ENCODE results near the gene TET3.

Gene TET3

GRCh38 chr2:74002505-74003421 lies 18.1 kb downstream of the TET3 start:
- Mint-ChIP-seq H3K27ac (peak overlapping the region; percentile 22), H3K4me3 (peak overlapping the region; percentile 82), H3K9me3 (no peaks in the 10 kb centered on the region), H3K36me3 (ENCODE audit: low read depth) (peaks cover 9% of the 10 kb centered on the region), H3K4me1 (ENCODE audit: low read depth) (peaks cover 82% of the 10 kb centered on the region), H3K27me3 (no peaks in the 10 kb centered on the region)

GRCh38 chr2:74003494-74004211 lies 18.9 kb downstream of the TET3 start:
- H3K36me3 Mint-ChIP-seq (ENCODE audit: low read depth), result peaks cover 10% of the 10 kb centered on the region
- no peak overlapping the region for H3K27ac Mint-ChIP-seq

GRCh38 chr2:74004212-74005182 lies 19.8 kb downstream of the TET3 start:
- H3K9me3 Mint-ChIP-seq, result no peaks in the 10 kb centered on the region
- H3K4me3 Mint-ChIP-seq, result no peak overlapping the region
- no peaks in the 10 kb centered on the region for H3K27me3 Mint-ChIP-seq
- no peak overlapping the region for H3K27ac Mint-ChIP-seq
- peaks cover 14% of the 10 kb centered on the region for H3K36me3 Mint-ChIP-seq (ENCODE audit: low read depth)
- H3K4me1 Mint-ChIP-seq (ENCODE audit: low read depth), result peaks cover 66% of the 10 kb centered on the region

More at GRCh38 chr2:74003494-74004211, 18.9 kb downstream of the TET3 start:
- H3K27me3 Mint-ChIP-seq, result no peaks in the 10 kb centered on the region
- peak overlapping the region; percentile 82 for H3K4me3 Mint-ChIP-seq
- H3K9me3 Mint-ChIP-seq, result no peaks in the 10 kb centered on the region
- H3K4me1 Mint-ChIP-seq (ENCODE audit: low read depth), result peaks cover 74% of the 10 kb centered on the region

- Mint-ChIP-seq H3K36me3 (ENCODE audit: low read depth) (peaks cover 14% of the 10 kb centered on the region), H3K4me1 (ENCODE audit: low read depth) (peaks cover 53% of the 10 kb centered on the region), H3K27me3 (no peaks in the 10 kb centered on the region), H3K4me3 (no peak overlapping the region), H3K9me3 (no peaks in the 10 kb centered on the region), H3K27ac (no peak overlapping the region)
These were observed 21.1 kb downstream of the TET3 start for GRCh38 chr2:74005786-74006185.

- no peak overlapping the region for H3K4me3 Mint-ChIP-seq
- H3K9me3 Mint-ChIP-seq, result no peaks in the 10 kb centered on the region
- H3K27ac Mint-ChIP-seq, result no peak overlapping the region
- H3K36me3 Mint-ChIP-seq (ENCODE audit: low read depth), result peaks cover 14% of the 10 kb centered on the region
- peaks cover 49% of the 10 kb centered on the region for H3K4me1 Mint-ChIP-seq (ENCODE audit: low read depth)
- H3K27me3 Mint-ChIP-seq, result no peaks in the 10 kb centered on the region
These were observed 21.7 kb downstream of the TET3 start for GRCh38 chr2:74006459-74006858.

GRCh38 chr2:74007121-74007520 lies 22.4 kb downstream of the TET3 start:
- Mint-ChIP-seq H3K4me3 (no peak overlapping the region), H3K36me3 (ENCODE audit: low read depth) (peaks cover 14% of the 10 kb centered on the region), H3K4me1 (ENCODE audit: low read depth) (peaks cover 47% of the 10 kb centered on the region), H3K27me3 (no peaks in the 10 kb centered on the region), H3K27ac (no peak overlapping the region), H3K9me3 (no peaks in the 10 kb centered on the region)

- peaks cover 51% of the 10 kb centered on the region for H3K4me1 Mint-ChIP-seq (ENCODE audit: low read depth)
- H3K36me3 Mint-ChIP-seq (ENCODE audit: low read depth), result peaks cover 14% of the 10 kb centered on the region
- no peaks in the 10 kb centered on the region for H3K27me3 Mint-ChIP-seq
- H3K9me3 Mint-ChIP-seq, result no peaks in the 10 kb centered on the region
- H3K27ac Mint-ChIP-seq, result no peak overlapping the region
- H3K4me3 Mint-ChIP-seq, result no peak overlapping the region
These were observed 23.0 kb downstream of the TET3 start for GRCh38 chr2:74007711-74008110.

GRCh38 chr2:74008761-74009395 lies 24.2 kb downstream of the TET3 start:
- Mint-ChIP-seq H3K27ac (peak overlapping the region; percentile 49), H3K4me1 (ENCODE audit: low read depth) (peaks cover 41% of the 10 kb centered on the region)

GRCh38 chr2:74009577-74009976 lies 24.9 kb downstream of the TET3 start:
- Mint-ChIP-seq H3K4me1 (ENCODE audit: low read depth) (peaks cover 35% of the 10 kb centered on the region), H3K27me3 (no peaks in the 10 kb centered on the region)

More at GRCh38 chr2:74008761-74009395, 24.2 kb downstream of the TET3 start:
- H3K36me3 Mint-ChIP-seq (ENCODE audit: low read depth), result peaks cover 16% of the 10 kb centered on the region
- H3K9me3 Mint-ChIP-seq, result no peaks in the 10 kb centered on the region
- H3K27me3 Mint-ChIP-seq, result no peaks in the 10 kb centered on the region
- H3K4me3 Mint-ChIP-seq, result no peak overlapping the region

GRCh38 chr2:74010087-74010541 lies 25.4 kb downstream of the TET3 start:
- H3K4me3 Mint-ChIP-seq, result no peak overlapping the region
- no peak overlapping the region for H3K27ac Mint-ChIP-seq

More at GRCh38 chr2:74009577-74009976, 24.9 kb downstream of the TET3 start:
- Mint-ChIP-seq H3K36me3 (ENCODE audit: low read depth) (peaks cover 15% of the 10 kb centered on the region), H3K9me3 (no peaks in the 10 kb centered on the region), H3K27ac (no peak overlapping the region), H3K4me3 (no peak overlapping the region)

GRCh38 chr2:74011246-74011645 lies 26.5 kb downstream of the TET3 start:
- no peaks in the 10 kb centered on the region for H3K27me3 Mint-ChIP-seq
- H3K9me3 Mint-ChIP-seq, result no peaks in the 10 kb centered on the region
- H3K27ac Mint-ChIP-seq, result no peak overlapping the region
- no peak overlapping the region for H3K4me3 Mint-ChIP-seq
- peaks cover 9% of the 10 kb centered on the region for H3K36me3 Mint-ChIP-seq (ENCODE audit: low read depth)
- H3K4me1 Mint-ChIP-seq (ENCODE audit: low read depth), result peaks cover 24% of the 10 kb centered on the region

More at GRCh38 chr2:74010087-74010541, 25.4 kb downstream of the TET3 start:
- peaks cover 31% of the 10 kb centered on the region for H3K4me1 Mint-ChIP-seq (ENCODE audit: low read depth)
- no peaks in the 10 kb centered on the region for H3K27me3 Mint-ChIP-seq
- H3K9me3 Mint-ChIP-seq, result no peaks in the 10 kb centered on the region
- peaks cover 13% of the 10 kb centered on the region for H3K36me3 Mint-ChIP-seq (ENCODE audit: low read depth)

GRCh38 chr2:74014813-74015212 lies 30.1 kb downstream of the TET3 start:
- H3K36me3 Mint-ChIP-seq (ENCODE audit: low read depth), result peaks cover 4% of the 10 kb centered on the region
- H3K4me3 Mint-ChIP-seq, result no peak overlapping the region
- peaks cover 33% of the 10 kb centered on the region for H3K4me1 Mint-ChIP-seq (ENCODE audit: low read depth)
- H3K9me3 Mint-ChIP-seq, result no peaks in the 10 kb centered on the region
- no peak overlapping the region for H3K27ac Mint-ChIP-seq
- H3K27me3 Mint-ChIP-seq, result no peaks in the 10 kb centered on the region

GRCh38 chr2:74017223-74017622 lies 32.5 kb downstream of the TET3 start:
- Mint-ChIP-seq H3K4me3 (no peak overlapping the region), H3K27me3 (no peaks in the 10 kb centered on the region), H3K9me3 (no peaks in the 10 kb centered on the region), H3K27ac (no peak overlapping the region), H3K36me3 (ENCODE audit: low read depth) (peaks cover 4% of the 10 kb centered on the region), H3K4me1 (ENCODE audit: low read depth) (peaks cover 48% of the 10 kb centered on the region)

- Mint-ChIP-seq H3K4me3 (no peak overlapping the region), H3K36me3 (ENCODE audit: low read depth) (peaks cover 5% of the 10 kb centered on the region), H3K9me3 (no peaks in the 10 kb centered on the region), H3K27ac (no peak overlapping the region), H3K4me1 (ENCODE audit: low read depth) (peaks cover 57% of the 10 kb centered on the region), H3K27me3 (no peaks in the 10 kb centered on the region)
These were observed 34.8 kb downstream of the TET3 start for GRCh38 chr2:74019516-74019915.
